Frontal cortex (tissue), 4 donors: ENCODE results near the gene ARPC1A. TPM values are rescaled to one million over a fixed set of nuclear protein-coding genes. Genes with fewer than 3 reads are reported as not detected.
A peak's percentile ranks its signal among the peaks of the same experiment; 100 is the strongest.
"Not testable (repeated sequence)": the region's sequence is repeated elsewhere in the genome, so short reads cannot be mapped to it uniquely, and the experiment has no call there.

Source experiments
- DNase-seq, 2 donors: peaks; one replicate each; pipeline ENCODE4 v3.0.0; 2012; ENCODE audit warnings: low spot score in 2 of 2
- FAIRE-seq: peaks from 2 replicates; lab custom pipeline; 2012; peaks lifted over from hg19 to GRCh38; lab: Jason Lieb, UNC
- total RNA-seq: library from RNA; depleted of rRNA; stranded (reverse); fragments of >200 nt; gene quantifications from one replicate; pipeline ENCODE4 v1.2.3, GENCODE V29; 2014
- donor health status: control.
- donor health status: control.
- donor health status: control.

Gene ARPC1A
- total RNA-seq, 1 donor from 2014 or later = 101 TPM

GRCh38 chr7:99383791-99384370, 58.2 kb downstream of the ARPC1A start:
- FAIRE-seq = no peak
- DNase-seq = no peak

- FAIRE-seq (no peak), DNase-seq (no peak)
These were observed 58.8 kb downstream of the ARPC1A start for GRCh38 chr7:99384523-99384922.

- FAIRE-seq (no peak), DNase-seq (no peak)
These were observed 59.9 kb downstream of the ARPC1A start for GRCh38 chr7:99385564-99385963.

- no peak for DNase-seq
- FAIRE-seq = no peak
These were observed 61.0 kb downstream of the ARPC1A start for GRCh38 chr7:99386584-99387238.

GRCh38 chr7:99387239-99387635, 61.5 kb downstream of the ARPC1A start:
- not testable (repeated sequence) for FAIRE-seq, DNase-seq

GRCh38 chr7:99387912-99388311, 62.2 kb downstream of the ARPC1A start:
- no peak for DNase-seq
- FAIRE-seq = no peak

GRCh38 chr7:99389772-99390171, 64.1 kb downstream of the ARPC1A start:
- DNase-seq (no peak), FAIRE-seq (no peak)

- no peak for FAIRE-seq
- DNase-seq = no peak
These were observed 65.4 kb downstream of the ARPC1A start for GRCh38 chr7:99390941-99391602.

- DNase-seq (no peak), FAIRE-seq (no peak)
These were observed 66.3 kb downstream of the ARPC1A start for GRCh38 chr7:99392046-99392445.

- no peak for FAIRE-seq
- peak; percentile 51 to 72 for DNase-seq
These were observed 67.1 kb downstream of the ARPC1A start for GRCh38 chr7:99392659-99393354.

- no peak for FAIRE-seq
- peak in 1 of 2 donors; percentile 59 for DNase-seq
These were observed 67.9 kb downstream of the ARPC1A start for GRCh38 chr7:99393355-99394187.

GRCh38 chr7:99394188-99394502, 68.4 kb downstream of the ARPC1A start:
- FAIRE-seq (no peak), DNase-seq (no peak)

GRCh38 chr7:99395616-99396327, 70.1 kb downstream of the ARPC1A start:
- DNase-seq (no peak), FAIRE-seq (no peak)

- FAIRE-seq = no peak
- DNase-seq = no peak
These were observed 71.0 kb downstream of the ARPC1A start for GRCh38 chr7:99396418-99397296.

GRCh38 chr7:99397297-99397983, 71.7 kb downstream of the ARPC1A start:
- DNase-seq (no peak), FAIRE-seq (no peak)

- FAIRE-seq (no peak), DNase-seq (no peak)
These were observed 73.3 kb downstream of the ARPC1A start for GRCh38 chr7:99398891-99399445.

- DNase-seq = no peak
- FAIRE-seq = no peak
These were observed 73.9 kb downstream of the ARPC1A start for GRCh38 chr7:99399597-99399996.

- DNase-seq (no peak), FAIRE-seq (no peak)
These were observed 77.2 kb downstream of the ARPC1A start for GRCh38 chr7:99402854-99403253.
